Cardiac muscle cell (in vitro differentiated cells and primary cell): ENCODE results near the gene FGD6. TPM values are rescaled to one million over a fixed set of nuclear protein-coding genes. Genes with fewer than 3 reads are reported as not detected.

Experiments
- polyA plus RNA-seq: library from polyadenylated mRNA; unstranded; fragments of >200 nt; fragmentation: Nextera tagmentation; extraction: Ambion mirVana; gene quantifications from 2 replicates; pipeline ENCODE4 v1.2.1, GENCODE V29; 2016
- total RNA-seq: library from RNA; depleted of rRNA; stranded (reverse); fragments of >200 nt; gene quantifications from 2 replicates; pipeline ENCODE4 v1.2.3, GENCODE V29; 2016

FGD6 gene
- total and polyA plus RNA-seq, 2 experiments from 2014 or later = 10.7 to 19.4 TPM

Other genes with a start within 250 kb of the FGD6 start
- 157 and 209 TPM in 2 replicates for gene NDUFA12, start 213.8 kb downstream of the FGD6 start, total RNA-seq
- gene NDUFA12, start 213.8 kb downstream of the FGD6 start, polyA plus RNA-seq = 247 and 321 TPM in 2 replicates
- gene NR2C1, start 143.8 kb downstream of the FGD6 start, total RNA-seq = 78.3 and 113 TPM in 2 replicates
- gene NR2C1, start 143.8 kb downstream of the FGD6 start, polyA plus RNA-seq = 38.1 and 61.2 TPM in 2 replicates
- 50.6 and 52.5 TPM in 2 replicates for gene VEZT, start 340 bp upstream of the FGD6 start, total RNA-seq
- gene VEZT, start 340 bp upstream of the FGD6 start, polyA plus RNA-seq = 56.9 and 62.9 TPM in 2 replicates